HepG2 (cell line): ENCODE results near the gene GNAI2.

Experiments
- GTF2F1 ChIP-seq: fragments of 150-350 bp; IDR thresholded peaks from 2 replicates; pipeline ENCODE4 v1.6.1; 2014; ENCODE audit warnings: low read length
- MYNN ChIP-seq: sonication (generic); formaldehyde crosslinking; IDR thresholded peaks from 2 replicates; pipeline ENCODE4 v1.4.0; 2020; ENCODE audit warnings: mild to moderate bottlenecking, low read depth, missing genetic modification reagents
- TF ChIP-seq, protein P1 (sequence below): sonication (generic); formaldehyde crosslinking; IDR thresholded peaks from 2 replicates; pipeline ENCODE4 v1.5.0; 2020; ENCODE audit warnings: mild to moderate bottlenecking, missing genetic modification reagents, moderate library complexity
- TF ChIP-seq, protein P2 (sequence below): IDR thresholded peaks from 2 replicates; pipeline ENCODE4 v1.6.1; 2016; ENCODE audit warnings: missing compliant biosample characterization, missing genetic modification reagents, borderline replicate concordance

DNA sequence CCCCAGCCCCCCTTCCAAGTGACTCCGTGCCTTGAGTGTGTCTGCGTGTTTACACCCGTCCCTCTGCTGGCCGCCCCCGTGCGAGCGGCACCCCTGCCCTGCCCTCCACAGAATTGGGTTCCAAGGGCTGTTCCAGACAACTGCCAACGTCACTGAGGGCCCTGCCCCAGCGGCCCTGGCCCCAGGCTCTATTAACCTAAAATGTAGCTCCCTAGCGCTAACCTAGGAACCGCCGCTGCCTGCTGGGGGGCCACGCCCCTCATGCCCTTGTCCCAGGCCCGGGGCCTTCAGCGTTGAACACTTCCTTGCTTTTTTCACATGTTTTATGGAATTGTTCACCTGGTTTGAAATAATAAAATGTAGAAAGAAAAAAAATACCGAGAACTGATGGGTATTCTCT is 23.0 kb downstream of the GNAI2 start:
- TF ChIP-seq, protein P1, sequence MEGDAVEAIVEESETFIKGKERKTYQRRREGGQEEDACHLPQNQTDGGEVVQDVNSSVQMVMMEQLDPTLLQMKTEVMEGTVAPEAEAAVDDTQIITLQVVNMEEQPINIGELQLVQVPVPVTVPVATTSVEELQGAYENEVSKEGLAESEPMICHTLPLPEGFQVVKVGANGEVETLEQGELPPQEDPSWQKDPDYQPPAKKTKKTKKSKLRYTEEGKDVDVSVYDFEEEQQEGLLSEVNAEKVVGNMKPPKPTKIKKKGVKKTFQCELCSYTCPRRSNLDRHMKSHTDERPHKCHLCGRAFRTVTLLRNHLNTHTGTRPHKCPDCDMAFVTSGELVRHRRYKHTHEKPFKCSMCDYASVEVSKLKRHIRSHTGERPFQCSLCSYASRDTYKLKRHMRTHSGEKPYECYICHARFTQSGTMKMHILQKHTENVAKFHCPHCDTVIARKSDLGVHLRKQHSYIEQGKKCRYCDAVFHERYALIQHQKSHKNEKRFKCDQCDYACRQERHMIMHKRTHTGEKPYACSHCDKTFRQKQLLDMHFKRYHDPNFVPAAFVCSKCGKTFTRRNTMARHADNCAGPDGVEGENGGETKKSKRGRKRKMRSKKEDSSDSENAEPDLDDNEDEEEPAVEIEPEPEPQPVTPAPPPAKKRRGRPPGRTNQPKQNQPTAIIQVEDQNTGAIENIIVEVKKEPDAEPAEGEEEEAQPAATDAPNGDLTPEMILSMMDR (CRISPR knock-in tag): no peak
- TF ChIP-seq GTF2F1: no peak
- TF ChIP-seq MYNN: no peak
- TF ChIP-seq, protein P2, sequence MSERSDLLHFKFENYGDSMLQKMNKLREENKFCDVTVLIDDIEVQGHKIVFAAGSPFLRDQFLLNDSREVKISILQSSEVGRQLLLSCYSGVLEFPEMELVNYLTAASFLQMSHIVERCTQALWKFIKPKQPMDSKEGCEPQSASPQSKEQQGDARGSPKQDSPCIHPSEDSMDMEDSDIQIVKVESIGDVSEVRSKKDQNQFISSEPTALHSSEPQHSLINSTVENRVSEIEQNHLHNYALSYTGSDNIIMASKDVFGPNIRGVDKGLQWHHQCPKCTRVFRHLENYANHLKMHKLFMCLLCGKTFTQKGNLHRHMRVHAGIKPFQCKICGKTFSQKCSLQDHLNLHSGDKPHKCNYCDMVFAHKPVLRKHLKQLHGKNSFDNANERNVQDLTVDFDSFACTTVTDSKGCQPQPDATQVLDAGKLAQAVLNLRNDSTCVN (CRISPR knock-in tag): no peak
